LNCaP clone FGC (cell line): Measurements from ENCODE around the gene NAA80.

ENCODE experiments used
- DNase-seq: peaks from one replicate; pipeline ENCODE4 v3.0.0-alpha.2; 2011; ENCODE audit warnings: low read depth
- H3K4me3 ChIP-seq: 2 replicates; pipeline ENCODE4 v1.5.1; 2011; ENCODE audit warnings: mild to moderate bottlenecking, low read depth, low read length, control low read depth
- TF ChIP-seq, protein P1 (sequence below): IDR thresholded peaks from 2 replicates; pipeline ENCODE4 v1.5.1; 2012; ENCODE audit warnings: mild to moderate bottlenecking; ENCODE audit not compliant: control insufficient read depth, insufficient read depth; ENCODE audit errors: extremely low read depth

Gene NAA80

DNA sequence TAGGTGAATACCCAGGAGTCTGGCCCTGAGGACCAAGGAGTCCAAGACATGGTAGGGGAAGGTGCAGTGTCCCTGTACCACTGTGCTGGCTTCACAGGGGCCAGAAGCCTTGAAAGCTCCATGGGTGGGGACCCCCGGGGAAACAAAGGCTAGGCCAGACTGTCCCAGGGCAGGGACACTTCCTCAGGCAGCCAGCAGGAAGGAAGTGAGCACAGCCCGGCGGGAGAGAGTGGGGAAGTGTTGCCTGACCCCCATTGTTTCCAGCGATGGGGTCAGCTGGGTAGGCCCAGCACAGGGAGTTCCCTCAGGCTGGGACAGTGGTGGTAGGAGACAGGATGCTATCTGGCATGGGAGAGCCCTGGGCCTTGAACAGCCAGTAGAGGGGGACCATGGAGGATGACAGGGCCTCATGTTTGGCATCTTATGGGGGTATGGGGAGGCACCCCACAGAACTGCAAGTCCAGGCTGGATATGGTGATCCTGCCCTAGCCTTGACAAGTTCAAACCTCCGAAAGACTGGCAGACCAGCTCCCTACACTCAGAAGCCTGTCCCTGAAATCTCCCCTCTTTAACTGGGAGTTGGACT, 24.5 kb upstream of the NAA80 start:
- no peak for DNase-seq
- TF ChIP-seq, protein P1, sequence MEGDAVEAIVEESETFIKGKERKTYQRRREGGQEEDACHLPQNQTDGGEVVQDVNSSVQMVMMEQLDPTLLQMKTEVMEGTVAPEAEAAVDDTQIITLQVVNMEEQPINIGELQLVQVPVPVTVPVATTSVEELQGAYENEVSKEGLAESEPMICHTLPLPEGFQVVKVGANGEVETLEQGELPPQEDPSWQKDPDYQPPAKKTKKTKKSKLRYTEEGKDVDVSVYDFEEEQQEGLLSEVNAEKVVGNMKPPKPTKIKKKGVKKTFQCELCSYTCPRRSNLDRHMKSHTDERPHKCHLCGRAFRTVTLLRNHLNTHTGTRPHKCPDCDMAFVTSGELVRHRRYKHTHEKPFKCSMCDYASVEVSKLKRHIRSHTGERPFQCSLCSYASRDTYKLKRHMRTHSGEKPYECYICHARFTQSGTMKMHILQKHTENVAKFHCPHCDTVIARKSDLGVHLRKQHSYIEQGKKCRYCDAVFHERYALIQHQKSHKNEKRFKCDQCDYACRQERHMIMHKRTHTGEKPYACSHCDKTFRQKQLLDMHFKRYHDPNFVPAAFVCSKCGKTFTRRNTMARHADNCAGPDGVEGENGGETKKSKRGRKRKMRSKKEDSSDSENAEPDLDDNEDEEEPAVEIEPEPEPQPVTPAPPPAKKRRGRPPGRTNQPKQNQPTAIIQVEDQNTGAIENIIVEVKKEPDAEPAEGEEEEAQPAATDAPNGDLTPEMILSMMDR: no peak
- no peak overlapping the region for H3K4me3 ChIP-seq

DNA sequence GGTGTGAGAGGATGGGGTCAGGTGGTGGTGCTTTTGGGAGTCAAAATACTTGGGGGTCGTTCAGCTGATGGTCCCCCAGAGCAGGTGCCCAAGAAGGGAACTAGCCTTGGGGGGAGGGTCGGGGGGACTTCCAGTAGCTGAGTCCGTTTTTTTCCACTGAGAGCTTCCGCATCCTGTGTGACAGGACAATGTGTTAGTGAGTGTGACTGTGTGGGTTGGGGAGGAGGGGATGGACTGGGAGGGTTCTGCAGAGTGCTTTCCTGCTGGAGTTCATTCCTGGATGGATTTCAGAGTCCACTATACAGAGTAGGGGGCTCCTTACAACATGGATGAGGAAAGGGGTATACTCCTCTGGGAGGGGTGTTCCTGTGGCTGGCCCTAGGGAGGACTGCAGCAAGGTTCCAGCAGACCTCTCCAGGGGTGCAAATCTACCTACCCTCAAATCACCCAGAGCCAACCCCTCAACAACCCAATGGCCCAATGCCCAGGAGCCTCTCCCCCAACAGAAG, 23.9 kb upstream of the NAA80 start:
- no peak for DNase-seq
- TF ChIP-seq, protein P1: no peak
- H3K4me3 ChIP-seq: no peak overlapping the region

DNA sequence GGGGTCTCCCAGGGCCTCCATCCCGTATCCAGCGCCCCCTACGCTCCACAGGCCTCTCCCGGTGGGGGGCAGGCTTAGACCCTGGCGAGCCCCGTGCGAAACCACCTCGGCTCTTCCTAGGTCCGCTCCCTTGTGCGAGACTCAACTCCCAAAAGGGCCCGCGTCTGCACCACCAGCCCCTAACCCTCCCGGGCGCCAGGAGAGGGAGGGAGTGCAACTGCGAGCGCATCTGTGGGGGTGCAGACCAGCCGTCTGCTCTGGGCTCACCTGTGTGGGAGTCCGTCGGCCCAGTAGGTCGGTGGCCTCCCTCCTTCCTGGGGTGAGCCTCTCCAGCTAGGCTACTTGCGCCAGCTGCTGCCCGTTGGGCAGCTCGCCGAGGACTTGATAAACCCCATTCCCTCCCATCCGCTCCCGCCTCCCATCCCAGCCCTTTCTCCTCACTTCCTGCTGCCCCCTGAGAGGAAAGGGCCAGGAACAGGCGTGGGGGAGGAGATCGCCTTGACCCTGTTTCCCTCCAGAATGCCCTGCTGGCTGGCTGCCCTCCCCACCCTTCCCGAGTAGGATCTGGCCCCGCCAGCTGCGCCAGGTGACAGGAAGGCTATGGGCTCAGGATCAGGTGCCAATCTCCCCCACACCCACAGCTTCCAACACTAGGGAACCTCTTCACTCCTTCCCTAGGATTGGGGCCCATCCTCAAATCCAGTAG, 23.3 kb upstream of the NAA80 start, which contains the start of gene HYAL2:
Gene HYAL2 (minus strand): TSS at position 360 of the 706 bp plus-strand sequence. CDS start 2,256 bp downstream, outside the sequence.
- H3K4me3 ChIP-seq: peak within 1 kb of the TSS; percentile 95
- TF ChIP-seq, protein P1: no peak
- no peak for DNase-seq

DNA sequence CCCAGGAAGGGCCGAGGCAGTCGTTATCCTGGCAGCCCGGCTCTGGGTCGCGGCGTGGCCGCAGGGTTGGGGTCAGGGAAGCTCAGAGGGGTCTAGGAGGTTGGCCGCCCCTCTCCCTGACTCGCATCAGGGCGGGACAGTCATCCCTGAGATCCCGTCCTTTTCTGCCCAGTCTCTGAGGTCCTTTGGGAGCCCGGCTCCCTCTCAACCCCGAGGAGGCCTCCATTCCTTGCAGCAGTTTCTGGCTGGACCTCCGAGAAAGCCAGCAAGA, 22.8 kb upstream of the NAA80 start:
- peak overlapping the region; percentile 95 for H3K4me3 ChIP-seq
- TF ChIP-seq, protein P1: no peak
- no peak for DNase-seq

DNA sequence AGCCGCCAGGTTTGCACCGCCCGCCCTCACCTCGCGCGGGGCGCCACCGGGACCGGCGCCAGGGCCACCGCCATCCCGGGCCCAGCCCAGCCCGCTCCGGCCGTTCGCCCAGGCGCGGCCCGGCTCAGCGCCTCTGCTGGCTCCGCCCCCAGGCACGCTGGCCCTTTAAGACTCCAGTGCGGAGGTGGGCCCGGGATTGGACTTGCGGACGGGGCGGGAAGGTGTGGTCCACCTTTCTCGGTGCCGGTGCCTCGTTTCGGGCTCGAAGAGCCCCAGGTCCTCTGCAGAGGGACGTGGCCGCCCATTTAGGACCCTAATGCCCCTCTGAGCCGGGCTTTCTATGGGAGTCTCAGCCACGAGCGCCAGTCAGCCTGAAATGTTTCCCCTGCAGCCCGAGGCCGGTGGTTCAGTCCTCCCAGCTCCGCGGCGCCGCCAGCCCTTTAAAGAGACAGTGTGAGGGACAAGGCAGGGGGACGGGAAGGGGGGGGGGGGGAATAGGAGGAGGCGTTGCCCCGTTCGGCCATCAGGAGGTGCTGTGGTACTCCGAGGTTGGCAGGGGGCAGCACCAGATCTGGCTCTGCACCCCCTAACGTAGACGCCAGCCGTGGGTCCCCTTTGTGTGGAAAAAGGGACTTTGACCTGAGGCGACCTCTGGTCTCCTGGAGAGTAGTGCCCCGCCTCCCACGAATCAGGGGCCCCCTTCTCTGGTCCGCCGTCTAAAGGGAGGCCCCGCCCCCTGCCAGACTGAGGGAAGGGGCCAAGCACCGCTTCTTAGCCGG, 22.3 kb upstream of the NAA80 start:
- H3K4me3 ChIP-seq: peak overlapping the region; percentile 95
- DNase-seq: no peak
- TF ChIP-seq, protein P1: peak; percentile 59

DNA sequence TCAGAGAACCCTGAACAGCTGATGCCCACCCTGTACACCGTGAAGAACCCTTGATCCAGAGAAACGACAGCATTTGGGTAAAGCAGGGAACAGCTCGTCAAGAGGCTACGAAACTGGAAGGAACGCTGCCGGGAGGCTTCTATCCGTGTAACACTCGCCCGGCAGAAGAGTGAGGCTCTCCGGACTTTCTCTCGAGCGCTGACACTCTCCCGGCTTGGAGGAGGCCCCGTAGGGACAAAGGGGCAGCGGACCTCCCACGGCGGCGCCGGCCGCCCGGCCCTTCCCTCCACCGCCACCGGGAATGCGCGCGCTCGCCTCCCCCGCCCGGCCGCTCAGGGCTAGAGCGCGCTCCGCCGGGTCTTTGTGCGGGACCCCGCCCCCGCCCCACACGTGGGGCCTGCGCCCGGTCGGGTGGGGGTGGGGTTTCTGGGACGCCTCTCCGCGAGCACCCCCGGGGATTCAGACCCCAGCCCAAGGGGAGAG, 21.7 kb upstream of the NAA80 start:
- peak overlapping the region; percentile 95 for H3K4me3 ChIP-seq
- TF ChIP-seq, protein P1: no peak
- no peak for DNase-seq
